ENCODE results near the gene GPANK1.

DNA sequence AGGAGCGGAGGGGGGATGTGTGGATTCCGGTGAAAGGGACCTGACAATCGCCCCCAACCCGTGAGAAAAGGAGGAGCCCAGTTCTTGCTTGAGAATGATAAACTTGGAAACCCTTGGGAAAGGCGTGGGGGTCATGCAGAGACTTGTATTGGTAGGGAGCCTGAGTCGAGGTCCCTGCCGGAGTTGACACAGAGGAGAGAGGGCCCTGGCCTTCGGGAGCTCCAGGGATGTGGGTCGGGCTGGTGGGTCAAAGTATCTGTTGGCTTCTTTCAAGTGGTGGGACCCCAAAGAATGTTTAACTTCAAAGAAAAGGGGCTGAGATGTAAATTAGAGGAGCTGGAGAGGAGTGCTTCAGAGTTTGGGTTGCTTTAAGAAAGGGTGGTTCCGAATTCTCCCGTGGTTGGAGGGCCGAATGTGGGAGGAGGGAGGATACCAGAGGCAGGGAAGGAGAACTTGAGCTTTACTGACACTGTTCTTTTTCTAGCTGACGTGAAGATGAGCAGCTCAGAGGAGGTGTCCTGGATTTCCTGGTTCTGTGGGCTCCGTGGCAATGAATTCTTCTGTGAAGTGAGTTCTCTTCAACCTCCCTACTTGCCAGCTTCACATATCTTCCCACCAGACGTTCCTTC, 1.7 kb upstream of the GPANK1 start:
- TF ChIP-seq, protein P1, sequence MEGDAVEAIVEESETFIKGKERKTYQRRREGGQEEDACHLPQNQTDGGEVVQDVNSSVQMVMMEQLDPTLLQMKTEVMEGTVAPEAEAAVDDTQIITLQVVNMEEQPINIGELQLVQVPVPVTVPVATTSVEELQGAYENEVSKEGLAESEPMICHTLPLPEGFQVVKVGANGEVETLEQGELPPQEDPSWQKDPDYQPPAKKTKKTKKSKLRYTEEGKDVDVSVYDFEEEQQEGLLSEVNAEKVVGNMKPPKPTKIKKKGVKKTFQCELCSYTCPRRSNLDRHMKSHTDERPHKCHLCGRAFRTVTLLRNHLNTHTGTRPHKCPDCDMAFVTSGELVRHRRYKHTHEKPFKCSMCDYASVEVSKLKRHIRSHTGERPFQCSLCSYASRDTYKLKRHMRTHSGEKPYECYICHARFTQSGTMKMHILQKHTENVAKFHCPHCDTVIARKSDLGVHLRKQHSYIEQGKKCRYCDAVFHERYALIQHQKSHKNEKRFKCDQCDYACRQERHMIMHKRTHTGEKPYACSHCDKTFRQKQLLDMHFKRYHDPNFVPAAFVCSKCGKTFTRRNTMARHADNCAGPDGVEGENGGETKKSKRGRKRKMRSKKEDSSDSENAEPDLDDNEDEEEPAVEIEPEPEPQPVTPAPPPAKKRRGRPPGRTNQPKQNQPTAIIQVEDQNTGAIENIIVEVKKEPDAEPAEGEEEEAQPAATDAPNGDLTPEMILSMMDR (IDR thresholded peaks at IDR 0.05): no peak
- no peak for TF ChIP-seq ZFX (IDR thresholded peaks at IDR 0.05; ENCODE audit: borderline replicate concordance)

Data from 22Rv1 (cell line).